Stomach (tissue), 4 donors: ENCODE data around the gene KDM5A.

Experiments used
- EP300 ChIP-seq: sonication (generic); formaldehyde crosslinking; IDR thresholded peaks from one replicate; pipeline ENCODE4 v1.6.1; 2017; ENCODE audit warnings: antibody characterized with exemption
- POLR2A ChIP-seq, 4 donors: fragments of 450-650 bp; IDR thresholded peaks; one replicate each; pipeline ENCODE4 v1.6.1; 2016; ENCODE audit warnings: antibody characterized with exemption in 4 of 4, control low read depth in 2 of 4, mild to moderate bottlenecking in 1 of 4, moderate library complexity in 1 of 4
- POLR2AphosphoS5 ChIP-seq, 3 donors: sonication (generic); formaldehyde crosslinking; IDR thresholded peaks; one replicate each; pipeline ENCODE4 v1.6.1; 2016; ENCODE audit warnings: antibody characterized with exemption in 3 of 3

GRCh38 chr12:272942-273341 is 116.2 kb downstream of the KDM5A start:
- TF ChIP-seq EP300 (no peak), POLR2AphosphoS5 (IDR thresholded peaks at IDR 0.05) (no peak), POLR2A (IDR thresholded peaks at IDR 0.05) (no peak)
